ENCODE data around the gene RIPOR1.
A peak's percentile ranks its signal among the peaks of the same experiment; 100 is the strongest.

RIPOR1 gene

DNA sequence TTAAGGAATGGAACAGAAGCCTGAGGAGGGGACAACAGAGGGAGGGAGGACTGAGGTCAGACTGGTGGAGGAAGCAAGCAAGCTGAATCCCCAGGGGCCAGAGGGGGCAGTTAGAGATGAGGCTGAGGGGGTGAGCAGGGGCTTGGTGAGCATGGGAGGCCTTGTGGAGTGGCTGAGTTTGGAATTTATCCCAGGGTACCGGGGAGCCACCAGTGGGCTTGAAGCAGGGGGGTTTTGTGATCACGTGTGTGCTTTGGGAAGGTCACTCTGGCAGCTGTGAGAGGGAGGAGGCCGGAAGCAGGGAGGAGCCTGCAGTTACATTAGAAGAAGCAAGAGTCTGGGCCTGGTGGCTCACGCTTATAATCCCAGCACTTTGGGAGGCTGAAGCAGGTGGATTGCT, 23.8 kb downstream of the RIPOR1 start:
- Mint-ChIP-seq H3K27ac (peak overlapping the region; percentile 88), H3K4me1 (peaks cover 39% of the 10 kb centered on the region), H3K36me3 (no peaks in the 10 kb centered on the region), H3K4me3 (no peak overlapping the region), H3K9me3 (no peaks in the 10 kb centered on the region)
- DNase-seq (ENCODE audit: low spot score in 2 of 2) (no peak), ATAC-seq (no peak)

DNA sequence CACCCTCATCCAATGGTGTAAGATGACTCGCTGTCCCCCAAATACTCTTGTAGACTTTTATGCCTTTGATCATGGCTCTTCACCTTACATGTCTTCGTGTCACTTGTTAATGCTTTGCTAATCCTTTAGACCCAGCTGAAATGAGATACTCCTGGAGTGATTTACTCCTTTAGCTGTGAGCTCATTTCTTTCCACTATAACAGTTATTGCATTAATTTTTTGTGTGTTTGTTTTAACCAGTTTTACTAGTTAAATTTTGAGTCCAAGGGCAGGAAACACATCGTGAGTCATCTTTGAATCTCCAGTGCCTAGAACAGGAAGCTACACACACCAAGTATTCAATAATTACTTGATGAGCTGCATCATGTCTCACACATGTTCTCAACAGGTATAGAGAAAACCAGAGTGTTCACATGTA, 27.2 kb downstream of the RIPOR1 start:
- Mint-ChIP-seq H3K4me1 (peaks cover 42% of the 10 kb centered on the region), H3K27ac (peak overlapping the region; percentile 92), H3K4me3 (peak overlapping the region; percentile 38), H3K36me3 (peaks cover under 1% of the 10 kb centered on the region), H3K9me3 (no peaks in the 10 kb centered on the region)
- no peak for DNase-seq (ENCODE audit: low spot score in 2 of 2)
- peak; percentile 96 for ATAC-seq

DNA sequence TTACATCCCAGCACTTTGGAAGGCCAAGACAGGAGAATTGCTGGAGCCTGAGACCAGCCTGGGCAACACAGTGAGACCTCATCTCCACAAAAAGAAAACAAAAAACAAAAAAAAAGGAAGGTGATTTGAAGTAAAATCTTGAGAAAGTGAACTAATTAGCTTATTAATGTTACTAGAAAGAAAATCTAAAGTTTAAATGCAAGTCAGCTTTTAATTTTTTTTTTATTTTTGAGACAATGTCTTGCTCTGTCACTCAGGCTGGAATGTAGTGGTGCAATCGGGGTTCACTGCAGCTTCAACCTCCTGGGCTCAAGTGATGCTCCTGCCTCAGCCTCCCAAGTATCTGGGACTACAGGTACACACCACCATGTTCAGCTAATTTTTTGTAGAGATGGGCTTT, 30.2 kb downstream of the RIPOR1 start:
- peaks cover 45% of the 10 kb centered on the region for H3K4me1 Mint-ChIP-seq
- ATAC-seq (no peak), DNase-seq (ENCODE audit: low spot score in 2 of 2) (no peak)
- H3K4me3 Mint-ChIP-seq: no peak overlapping the region
- H3K9me3 Mint-ChIP-seq: no peaks in the 10 kb centered on the region
- H3K27ac Mint-ChIP-seq: no peak overlapping the region
- H3K36me3 Mint-ChIP-seq: peaks cover 16% of the 10 kb centered on the region

GRCh38 chr16:67560827-67561342, 32.3 kb downstream of the RIPOR1 start:
- DNase-seq (ENCODE audit: low spot score in 2 of 2) (no peak), ATAC-seq (no peak)
- peaks cover 43% of the 10 kb centered on the region for H3K4me1 Mint-ChIP-seq
- no peaks in the 10 kb centered on the region for H3K9me3 Mint-ChIP-seq
- peak overlapping the region; percentile 94 for H3K27ac Mint-ChIP-seq
- peak overlapping the region; percentile 84 for H3K4me3 Mint-ChIP-seq
- H3K36me3 Mint-ChIP-seq: peaks cover 18% of the 10 kb centered on the region

- H3K4me1 Mint-ChIP-seq: peaks cover 39% of the 10 kb centered on the region
- peak overlapping the region; percentile 94 for H3K27ac Mint-ChIP-seq
- peak overlapping the region; percentile 84 for H3K4me3 Mint-ChIP-seq
- peaks cover 18% of the 10 kb centered on the region for H3K36me3 Mint-ChIP-seq
- ATAC-seq (no peak), DNase-seq (ENCODE audit: low spot score in 2 of 2) (no peak)
- no peaks in the 10 kb centered on the region for H3K9me3 Mint-ChIP-seq
Measured at GRCh38 chr16:67561501-67561823, 32.8 kb downstream of the RIPOR1 start.

DNA sequence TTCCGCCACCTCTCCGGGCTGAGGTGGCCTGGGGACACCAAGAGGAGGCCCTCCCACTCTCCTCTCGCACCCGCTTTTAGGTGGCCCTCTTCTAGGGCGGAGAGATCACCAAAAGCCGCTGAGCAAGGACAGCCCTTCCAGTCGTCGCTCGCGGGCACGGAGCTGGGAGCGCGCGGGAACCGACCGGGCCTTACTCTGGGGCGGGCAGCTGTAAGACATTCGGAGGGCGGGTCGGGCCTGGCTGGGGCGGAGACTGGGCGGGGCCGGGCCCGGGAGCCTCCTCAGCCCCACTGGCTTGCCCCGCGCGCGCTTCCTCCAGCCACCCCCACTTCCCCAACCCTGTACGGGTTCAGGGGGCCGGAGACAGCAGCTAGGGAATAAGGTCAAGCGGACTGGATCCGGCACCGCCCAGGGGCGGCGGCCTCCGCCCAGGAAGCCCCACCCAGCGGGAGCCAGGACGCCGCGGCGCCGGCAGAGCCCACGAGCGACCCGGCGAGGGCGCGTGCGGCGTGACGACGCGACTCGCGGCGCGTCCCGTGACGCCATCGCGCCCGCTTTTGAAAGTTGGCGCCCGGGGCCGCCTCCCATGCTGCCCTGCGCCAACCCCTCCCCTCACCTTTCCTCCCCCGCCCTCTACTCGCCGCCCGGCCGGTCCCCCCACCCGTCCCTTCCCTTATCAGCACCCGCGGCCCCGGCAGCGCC, 33.3 kb downstream of the RIPOR1 start:
- peaks cover 18% of the 10 kb centered on the region for H3K36me3 Mint-ChIP-seq
- peaks cover 40% of the 10 kb centered on the region for H3K4me1 Mint-ChIP-seq

DNA sequence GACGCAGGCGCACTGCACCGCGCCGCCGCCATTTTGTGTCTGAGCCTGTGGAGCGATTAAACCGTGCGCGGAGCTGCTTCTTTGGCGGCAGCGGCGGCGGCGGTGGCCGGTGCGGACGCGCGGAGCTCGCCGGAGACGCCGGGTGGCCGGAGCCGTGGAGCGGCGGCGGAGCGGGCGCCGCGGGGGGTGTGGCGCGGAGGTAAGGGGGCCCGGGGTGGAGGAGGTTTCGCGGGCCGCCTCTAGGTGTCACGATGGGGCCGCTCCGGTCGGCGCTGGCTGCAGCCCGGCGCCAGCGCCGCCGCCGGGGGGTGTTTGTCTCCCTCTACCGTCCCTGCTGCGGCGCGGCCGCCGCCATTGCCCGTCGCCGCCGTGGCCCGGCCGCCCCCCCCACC, 33.9 kb downstream of the RIPOR1 start, which contains the start of gene CTCF:
Gene CTCF (plus strand): TSS at position 1 of the 392 bp plus-strand sequence. CDS start 48,307 bp downstream, outside the sequence.
- Mint-ChIP-seq H3K27ac (peak within 1 kb of the TSS; percentile 94), H3K36me3 (peaks cover 18% of the 10 kb centered on the region), H3K4me3 (peak within 1 kb of the TSS; percentile 84), H3K4me1 (peaks cover 39% of the 10 kb centered on the region), H3K9me3 (no peaks in the 10 kb centered on the region)
- DNase-seq (ENCODE audit: low spot score in 2 of 2) (peak in 1 of 2 donors; percentile 96), ATAC-seq (peak; percentile 72)

More for the DNA sequence above, 33.3 kb downstream of the RIPOR1 start:
- Mint-ChIP-seq H3K27ac (peak overlapping the region; percentile 94), H3K4me3 (peak overlapping the region; percentile 84), H3K9me3 (no peaks in the 10 kb centered on the region)
- peak; percentile 92 for ATAC-seq
- DNase-seq (ENCODE audit: low spot score in 2 of 2): peak; percentile 94 to 98

DNA sequence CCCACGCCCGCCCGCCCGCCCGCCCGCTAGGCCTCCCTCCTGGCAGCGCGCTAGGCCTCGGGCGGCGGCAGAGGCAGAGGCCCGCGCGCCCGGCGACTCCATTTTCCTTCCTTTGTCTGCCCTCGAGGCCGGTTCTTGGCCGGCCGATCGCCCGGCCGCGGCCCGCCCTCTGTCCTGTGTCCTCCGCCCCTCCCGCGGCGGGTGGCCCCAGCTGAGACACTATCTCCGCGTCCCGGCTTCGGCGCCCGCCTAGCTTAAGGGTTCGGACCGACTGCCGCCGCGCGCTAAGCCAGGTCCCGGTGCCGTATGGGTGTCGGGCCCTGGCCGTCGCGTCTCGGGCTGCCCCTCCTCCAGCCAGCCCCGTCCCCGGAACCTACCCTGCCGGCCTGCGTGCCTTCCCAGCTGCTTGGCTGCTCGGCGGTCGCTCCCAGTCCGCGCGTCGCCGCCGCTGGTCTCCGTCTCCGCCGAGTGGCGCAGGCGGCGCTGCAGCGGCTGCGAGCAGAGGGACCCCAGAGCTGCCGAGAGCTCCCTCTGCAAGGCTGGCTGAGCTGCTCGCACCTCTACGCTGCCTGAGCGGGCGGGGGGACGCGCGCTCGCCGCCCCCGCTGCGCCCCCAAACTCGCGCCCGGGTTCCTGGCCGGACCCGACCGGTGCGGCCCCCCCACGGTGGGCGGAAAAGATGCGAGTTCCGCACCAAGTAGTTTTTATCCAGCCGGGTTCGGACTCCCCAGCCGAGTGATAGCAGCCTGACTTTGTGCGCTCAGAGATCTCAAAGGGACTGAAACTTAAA, 34.5 kb downstream of the RIPOR1 start:
- H3K36me3 Mint-ChIP-seq: peaks cover 18% of the 10 kb centered on the region
- H3K4me3 Mint-ChIP-seq: peak overlapping the region; percentile 84
- DNase-seq (ENCODE audit: low spot score in 2 of 2) (peak; percentile 48 to 86), ATAC-seq (peak; percentile 6)
- no peaks in the 10 kb centered on the region for H3K9me3 Mint-ChIP-seq
- peak overlapping the region; percentile 94 for H3K27ac Mint-ChIP-seq
- H3K4me1 Mint-ChIP-seq: peaks cover 35% of the 10 kb centered on the region

GRCh38 chr16:67563708-67564468, 35.3 kb downstream of the RIPOR1 start:
- peaks cover 35% of the 10 kb centered on the region for H3K4me1 Mint-ChIP-seq
- H3K27ac Mint-ChIP-seq: peak overlapping the region; percentile 94
- peak overlapping the region; percentile 84 for H3K4me3 Mint-ChIP-seq
- peaks cover 18% of the 10 kb centered on the region for H3K36me3 Mint-ChIP-seq
- DNase-seq (ENCODE audit: low spot score in 2 of 2): no peak
- no peaks in the 10 kb centered on the region for H3K9me3 Mint-ChIP-seq
- no peak for ATAC-seq

DNA sequence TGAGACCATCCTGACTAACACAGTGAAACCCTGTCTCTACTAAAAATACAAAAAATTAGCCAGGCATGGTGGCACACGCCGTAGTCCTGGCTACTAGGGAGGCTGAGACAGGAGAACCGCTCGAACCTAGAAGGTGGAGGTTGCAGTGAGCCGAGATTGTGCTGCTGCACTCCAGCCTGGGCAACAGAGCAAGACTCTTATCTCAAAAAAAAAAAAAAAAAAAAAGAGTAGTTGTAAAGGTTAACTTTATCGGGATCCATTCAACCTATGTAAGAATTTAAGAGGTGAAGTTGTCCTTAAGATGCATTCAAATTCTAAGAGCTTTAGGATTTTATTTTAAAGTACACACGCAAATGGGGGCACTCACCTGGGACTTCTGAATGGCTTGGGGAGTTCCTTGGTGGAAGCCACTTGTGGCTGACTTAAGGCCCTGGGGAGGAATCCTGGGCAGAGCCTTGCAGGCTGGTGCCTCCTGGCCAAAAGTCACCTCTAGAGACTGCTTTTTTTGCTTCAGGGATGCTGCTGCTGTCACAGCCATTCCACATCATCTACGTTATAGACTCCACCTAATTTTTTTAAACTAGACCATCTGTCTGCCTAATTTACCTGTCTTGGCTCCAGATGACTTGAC, 37.0 kb downstream of the RIPOR1 start:
- H3K4me3 Mint-ChIP-seq: peak overlapping the region; percentile 84
- no peak overlapping the region for H3K27ac Mint-ChIP-seq
- ATAC-seq (no peak), DNase-seq (ENCODE audit: low spot score in 2 of 2) (no peak)
- H3K36me3 Mint-ChIP-seq: peaks cover 18% of the 10 kb centered on the region
- H3K9me3 Mint-ChIP-seq: no peaks in the 10 kb centered on the region
- peaks cover 35% of the 10 kb centered on the region for H3K4me1 Mint-ChIP-seq

DNA sequence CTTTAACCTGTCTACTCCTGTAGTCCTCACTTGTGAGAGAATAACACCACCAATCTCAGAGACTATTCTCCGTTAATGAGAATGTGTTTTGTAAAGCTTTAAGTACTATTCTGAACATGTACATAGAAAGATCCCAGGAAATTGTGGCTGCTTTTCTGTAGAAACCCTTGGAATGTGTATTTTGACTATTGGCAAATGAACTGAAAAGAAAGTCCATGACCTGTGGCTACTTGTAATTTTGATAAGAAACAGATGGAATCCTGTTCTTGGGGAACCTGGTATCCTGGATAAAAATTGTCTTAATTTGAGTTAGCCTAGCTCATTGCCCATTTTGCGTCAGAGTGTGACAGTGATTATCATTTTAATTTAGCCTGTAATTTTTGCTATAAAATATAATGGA, 42.8 kb downstream of the RIPOR1 start:
- DNase-seq (ENCODE audit: low spot score in 2 of 2): no peak
- Mint-ChIP-seq H3K9me3 (no peaks in the 10 kb centered on the region), H3K4me3 (no peak overlapping the region), H3K36me3 (peaks cover 59% of the 10 kb centered on the region), H3K4me1 (peaks cover 13% of the 10 kb centered on the region), H3K27ac (no peak overlapping the region)
- ATAC-seq: no peak

DNA sequence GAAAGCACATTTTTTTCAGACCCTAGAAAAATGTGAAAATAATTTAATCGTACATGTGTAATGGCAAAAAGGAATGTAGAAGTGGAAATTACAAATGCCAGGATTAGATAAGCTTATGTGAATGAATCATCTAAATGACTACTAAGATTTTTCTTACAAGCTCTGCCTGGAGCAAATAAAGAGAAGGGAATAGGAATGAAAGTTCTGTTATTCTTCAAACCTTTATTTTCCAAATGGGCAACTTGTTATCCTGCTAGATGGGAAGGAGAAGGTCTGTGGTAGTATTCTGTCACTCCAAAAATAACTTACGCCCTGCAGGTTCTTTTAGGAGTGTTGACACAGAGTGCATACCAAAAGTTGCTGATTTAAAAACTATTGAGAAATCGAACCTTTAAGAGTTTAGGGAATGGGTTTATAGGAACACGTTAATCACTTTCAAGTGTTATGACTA, 43.4 kb downstream of the RIPOR1 start:
- no peak for ATAC-seq
- Mint-ChIP-seq H3K27ac (no peak overlapping the region), H3K36me3 (peaks cover 64% of the 10 kb centered on the region)

DNA sequence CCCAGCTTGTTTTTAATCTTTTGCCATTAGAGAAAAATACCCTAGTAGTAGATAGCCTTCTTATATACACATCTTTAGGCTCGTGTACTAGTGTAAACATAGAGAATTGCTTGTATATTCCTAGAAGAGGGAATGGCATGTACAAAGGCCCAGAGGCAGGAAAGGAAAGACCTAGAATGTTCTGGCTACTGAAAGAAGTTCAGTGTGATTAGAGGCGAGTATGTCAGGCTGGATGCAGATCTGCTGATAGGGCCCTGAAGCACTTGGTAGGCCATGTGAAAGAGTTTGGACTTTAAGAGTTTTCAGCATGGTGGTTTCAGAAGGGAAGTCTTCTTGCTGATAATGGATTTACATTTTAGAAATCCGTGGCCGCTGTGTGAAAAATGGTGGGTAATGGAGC, 51.1 kb downstream of the RIPOR1 start:
- H3K36me3 Mint-ChIP-seq: peaks cover 74% of the 10 kb centered on the region
- DNase-seq (ENCODE audit: low spot score in 2 of 2) (no peak), ATAC-seq (no peak)
- H3K4me1 Mint-ChIP-seq: peaks cover 19% of the 10 kb centered on the region
- H3K9me3 Mint-ChIP-seq: no peaks in the 10 kb centered on the region
- no peak overlapping the region for H3K27ac Mint-ChIP-seq
- no peak overlapping the region for H3K4me3 Mint-ChIP-seq

More for the DNA sequence above, 43.4 kb downstream of the RIPOR1 start:
- no peak overlapping the region for H3K4me3 Mint-ChIP-seq
- H3K9me3 Mint-ChIP-seq: no peaks in the 10 kb centered on the region
- peaks cover 10% of the 10 kb centered on the region for H3K4me1 Mint-ChIP-seq
- DNase-seq (ENCODE audit: low spot score in 2 of 2): no peak

GRCh38 chr16:67580202-67580601, 51.6 kb downstream of the RIPOR1 start:
- H3K4me1 Mint-ChIP-seq: peaks cover 24% of the 10 kb centered on the region
- no peak for ATAC-seq
- H3K9me3 Mint-ChIP-seq: no peaks in the 10 kb centered on the region
- DNase-seq (ENCODE audit: low spot score in 2 of 2): no peak
- H3K4me3 Mint-ChIP-seq: no peak overlapping the region
- no peak overlapping the region for H3K27ac Mint-ChIP-seq
- peaks cover 69% of the 10 kb centered on the region for H3K36me3 Mint-ChIP-seq

DNA sequence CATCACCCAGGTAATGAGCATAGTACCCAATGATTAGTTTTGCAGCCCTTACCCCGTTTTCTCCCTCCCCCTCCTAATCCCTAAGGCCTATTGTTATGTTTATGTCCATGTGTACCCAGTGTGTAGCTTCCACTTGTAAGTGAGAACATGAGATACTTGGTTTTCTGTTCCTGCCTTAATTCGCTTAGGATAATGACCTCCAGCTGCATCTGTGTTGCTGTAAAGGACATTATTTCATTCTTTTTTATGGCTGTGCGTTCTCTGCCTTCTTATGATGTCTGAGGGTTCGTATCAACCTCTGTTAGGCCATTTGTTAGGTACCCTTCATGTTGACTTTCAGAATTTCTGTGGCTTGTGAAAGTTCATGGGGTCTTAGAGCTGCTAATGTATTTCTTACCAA, 64.7 kb downstream of the RIPOR1 start:
- ATAC-seq: no peak
- peak overlapping the region; percentile 17 for H3K27ac Mint-ChIP-seq

More for the DNA sequence above, 64.7 kb downstream of the RIPOR1 start:
- Mint-ChIP-seq H3K4me1 (peaks cover 37% of the 10 kb centered on the region), H3K9me3 (no peaks in the 10 kb centered on the region), H3K4me3 (no peak overlapping the region), H3K36me3 (peaks cover 22% of the 10 kb centered on the region)
- no peak for DNase-seq (ENCODE audit: low spot score in 2 of 2)
